LNCAP (cell line): Measurements from ENCODE around the gene FHOD3.

Source experiments
- TF ChIP-seq, protein P1 (sequence below): fragments of 450-650 bp; IDR thresholded peaks from 2 replicates; pipeline ENCODE4 v1.5.1; 2017; ENCODE audit warnings: mild to moderate bottlenecking

Gene FHOD3

GRCh38 chr18:36714476-36714875, 417.0 kb downstream of the FHOD3 start:
- TF ChIP-seq, protein P1, sequence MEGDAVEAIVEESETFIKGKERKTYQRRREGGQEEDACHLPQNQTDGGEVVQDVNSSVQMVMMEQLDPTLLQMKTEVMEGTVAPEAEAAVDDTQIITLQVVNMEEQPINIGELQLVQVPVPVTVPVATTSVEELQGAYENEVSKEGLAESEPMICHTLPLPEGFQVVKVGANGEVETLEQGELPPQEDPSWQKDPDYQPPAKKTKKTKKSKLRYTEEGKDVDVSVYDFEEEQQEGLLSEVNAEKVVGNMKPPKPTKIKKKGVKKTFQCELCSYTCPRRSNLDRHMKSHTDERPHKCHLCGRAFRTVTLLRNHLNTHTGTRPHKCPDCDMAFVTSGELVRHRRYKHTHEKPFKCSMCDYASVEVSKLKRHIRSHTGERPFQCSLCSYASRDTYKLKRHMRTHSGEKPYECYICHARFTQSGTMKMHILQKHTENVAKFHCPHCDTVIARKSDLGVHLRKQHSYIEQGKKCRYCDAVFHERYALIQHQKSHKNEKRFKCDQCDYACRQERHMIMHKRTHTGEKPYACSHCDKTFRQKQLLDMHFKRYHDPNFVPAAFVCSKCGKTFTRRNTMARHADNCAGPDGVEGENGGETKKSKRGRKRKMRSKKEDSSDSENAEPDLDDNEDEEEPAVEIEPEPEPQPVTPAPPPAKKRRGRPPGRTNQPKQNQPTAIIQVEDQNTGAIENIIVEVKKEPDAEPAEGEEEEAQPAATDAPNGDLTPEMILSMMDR, result no peak

GRCh38 chr18:36717422-36718110, 420.1 kb downstream of the FHOD3 start:
- TF ChIP-seq, protein P1, result no peak

DNA sequence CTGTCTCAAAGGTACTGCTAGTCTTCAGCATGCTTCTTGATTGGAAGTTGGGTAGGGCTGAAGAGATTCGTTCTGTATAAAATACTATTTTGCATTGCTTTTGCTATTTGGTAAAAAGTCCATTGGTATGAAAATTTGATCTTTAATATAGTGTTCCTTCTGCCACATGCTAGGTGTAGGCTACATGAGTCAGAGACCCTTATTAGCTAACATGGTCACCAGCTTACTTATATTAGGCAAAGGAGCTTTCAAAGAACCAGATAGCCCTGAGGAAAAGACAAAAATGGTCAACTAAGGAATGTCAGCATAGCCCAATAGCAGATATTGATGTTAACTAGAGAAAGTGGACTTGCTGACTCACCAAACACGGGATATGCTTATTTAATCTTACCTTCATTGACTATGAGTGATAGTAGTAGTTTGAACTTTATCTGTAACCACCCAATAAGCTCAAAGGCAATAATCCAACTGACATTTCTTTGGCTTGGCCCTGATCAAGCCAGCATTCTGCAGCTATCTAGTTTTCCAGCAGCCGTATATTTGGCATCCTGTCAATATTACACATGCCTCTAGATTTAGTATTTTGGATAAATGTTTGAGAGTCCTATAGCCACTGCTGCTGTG, 421.3 kb downstream of the FHOD3 start:
- TF ChIP-seq, protein P1, result no peak

GRCh38 chr18:36719630-36720029, 422.1 kb downstream of the FHOD3 start:
- TF ChIP-seq, protein P1, result no peak

DNA sequence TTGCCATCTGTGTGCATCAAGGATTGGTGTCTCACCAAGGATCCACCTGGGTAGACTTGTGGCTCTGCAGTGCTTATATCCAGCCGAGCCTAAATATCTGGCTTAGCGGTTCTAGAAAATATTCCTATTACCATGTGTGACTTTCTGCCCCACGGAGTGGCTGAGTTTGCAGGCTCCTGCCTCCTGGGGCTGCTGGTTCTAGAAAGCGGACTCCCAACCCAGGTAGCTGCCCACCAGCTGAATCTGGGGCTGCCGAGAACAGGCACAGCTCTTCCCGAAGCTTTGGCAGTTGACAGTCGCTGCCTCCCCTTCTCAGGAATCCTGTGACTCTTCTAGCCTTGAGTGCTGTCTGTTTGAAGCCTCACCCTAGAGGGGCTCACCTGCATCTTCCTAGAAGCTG, 426.7 kb downstream of the FHOD3 start:
- TF ChIP-seq, protein P1, result no peak

- TF ChIP-seq, protein P1, result no peak
Measured at GRCh38 chr18:36724591-36725001, 427.1 kb downstream of the FHOD3 start.

- TF ChIP-seq, protein P1, result no peak
Measured at GRCh38 chr18:36728345-36728744, 430.8 kb downstream of the FHOD3 start.
